Subcutaneous adipose tissue (tissue), 4 donors: ENCODE measurements around the gene ANKS1A. TPM values are rescaled to one million over a fixed set of nuclear protein-coding genes. Genes with fewer than 3 reads are reported as not detected.

Source experiments
- total RNA-seq, 4 donors: library from RNA; depleted of rRNA; stranded (reverse); fragments of >200 nt; gene quantifications; one replicate each; pipeline ENCODE4 v1.1.0, GENCODE V29; 2016
- TF ChIP-seq, protein P1 (sequence below): fragments of 450-650 bp; IDR thresholded peaks from one replicate; pipeline ENCODE4 v1.5.1; 2016; ENCODE audit warnings: low read depth, mild to moderate bottlenecking, control low read depth, antibody characterized with exemption, moderate library complexity

The ANKS1A gene
- total RNA-seq, 4 donors from 2014 or later, result 11.6 to 31.3 (median 19.2) TPM

DNA sequence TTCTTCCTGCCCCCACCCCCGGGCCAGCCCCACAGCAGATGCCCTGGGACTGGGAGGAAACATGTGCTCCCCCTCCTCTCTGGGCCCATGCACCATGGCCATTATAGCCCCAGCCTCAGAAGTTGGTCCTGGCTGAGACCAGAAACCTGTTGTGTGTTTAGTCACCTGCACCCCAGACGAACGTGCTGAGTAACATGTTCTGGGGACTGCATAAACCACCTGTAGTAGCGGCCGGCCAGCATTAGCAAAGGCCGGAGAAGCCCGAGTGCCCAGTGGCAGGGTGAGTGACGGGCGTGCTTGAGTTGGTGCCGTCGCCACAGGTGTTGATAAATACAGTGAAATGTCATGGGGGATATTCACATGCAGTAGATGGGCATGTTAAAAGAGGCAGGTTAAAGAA lies 178.2 kb downstream of the ANKS1A start:
- TF ChIP-seq, protein P1, sequence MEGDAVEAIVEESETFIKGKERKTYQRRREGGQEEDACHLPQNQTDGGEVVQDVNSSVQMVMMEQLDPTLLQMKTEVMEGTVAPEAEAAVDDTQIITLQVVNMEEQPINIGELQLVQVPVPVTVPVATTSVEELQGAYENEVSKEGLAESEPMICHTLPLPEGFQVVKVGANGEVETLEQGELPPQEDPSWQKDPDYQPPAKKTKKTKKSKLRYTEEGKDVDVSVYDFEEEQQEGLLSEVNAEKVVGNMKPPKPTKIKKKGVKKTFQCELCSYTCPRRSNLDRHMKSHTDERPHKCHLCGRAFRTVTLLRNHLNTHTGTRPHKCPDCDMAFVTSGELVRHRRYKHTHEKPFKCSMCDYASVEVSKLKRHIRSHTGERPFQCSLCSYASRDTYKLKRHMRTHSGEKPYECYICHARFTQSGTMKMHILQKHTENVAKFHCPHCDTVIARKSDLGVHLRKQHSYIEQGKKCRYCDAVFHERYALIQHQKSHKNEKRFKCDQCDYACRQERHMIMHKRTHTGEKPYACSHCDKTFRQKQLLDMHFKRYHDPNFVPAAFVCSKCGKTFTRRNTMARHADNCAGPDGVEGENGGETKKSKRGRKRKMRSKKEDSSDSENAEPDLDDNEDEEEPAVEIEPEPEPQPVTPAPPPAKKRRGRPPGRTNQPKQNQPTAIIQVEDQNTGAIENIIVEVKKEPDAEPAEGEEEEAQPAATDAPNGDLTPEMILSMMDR, result no peak

DNA sequence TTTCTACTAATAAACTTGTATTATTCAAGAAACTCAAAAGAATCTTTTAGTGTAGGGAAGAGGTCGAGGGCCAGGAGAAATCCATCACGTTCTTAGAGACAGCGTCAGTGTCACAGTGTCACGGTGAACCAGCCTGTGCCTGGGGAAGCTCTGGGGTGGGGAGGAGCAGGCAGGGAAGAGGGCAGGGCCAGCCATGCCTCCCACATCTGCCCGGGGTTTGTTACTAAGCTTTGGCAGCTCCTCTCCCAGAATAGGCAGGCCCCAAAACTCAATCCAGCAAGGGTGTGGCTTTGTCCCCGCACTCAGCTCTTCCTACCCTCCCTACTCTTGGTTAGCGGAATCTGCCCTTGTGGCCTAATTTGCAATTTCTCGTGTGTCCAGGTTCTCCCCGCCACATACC lies 179.2 kb downstream of the ANKS1A start:
- TF ChIP-seq, protein P1, result no peak

DNA sequence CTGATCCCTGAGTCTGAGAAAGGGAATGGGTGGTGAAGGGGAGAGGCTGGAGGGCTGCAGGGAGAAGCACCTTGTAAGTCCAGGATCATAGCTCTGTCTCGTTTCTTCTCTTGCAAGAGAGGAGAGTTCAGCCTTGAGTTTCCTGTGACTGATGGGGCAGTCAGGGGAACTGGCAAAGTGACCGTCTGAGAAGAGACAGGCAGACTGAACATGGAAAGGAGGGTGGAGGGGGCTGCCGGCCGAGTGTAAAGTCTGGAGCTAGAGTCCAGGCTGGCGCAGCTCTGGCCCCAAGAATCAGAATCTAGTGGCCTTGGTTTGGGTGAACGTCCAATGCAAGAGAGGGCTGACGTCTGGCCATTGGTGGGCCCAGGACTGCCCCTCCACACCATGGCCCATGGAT lies 179.6 kb downstream of the ANKS1A start:
- TF ChIP-seq, protein P1, result no peak

DNA sequence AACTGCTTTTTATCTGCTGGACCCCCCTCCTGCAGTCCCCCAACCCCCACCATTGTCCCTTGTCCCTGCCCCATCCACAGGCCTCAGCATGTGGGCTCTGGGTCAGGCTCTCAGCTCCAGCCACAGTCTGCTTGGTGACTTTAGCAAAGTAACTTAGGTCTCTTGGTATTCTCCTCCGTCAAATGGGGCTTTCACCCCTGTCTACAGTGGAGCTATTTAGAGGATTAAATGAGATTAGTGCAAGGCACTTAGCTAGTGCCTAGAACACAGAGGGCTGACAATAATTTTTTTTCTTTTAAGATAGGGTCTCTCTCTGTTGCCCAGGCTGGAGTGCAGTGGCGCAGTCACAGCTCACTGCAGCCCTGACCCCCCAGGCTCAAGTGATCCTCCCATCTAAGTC lies 180.2 kb downstream of the ANKS1A start:
- TF ChIP-seq, protein P1, result no peak

DNA sequence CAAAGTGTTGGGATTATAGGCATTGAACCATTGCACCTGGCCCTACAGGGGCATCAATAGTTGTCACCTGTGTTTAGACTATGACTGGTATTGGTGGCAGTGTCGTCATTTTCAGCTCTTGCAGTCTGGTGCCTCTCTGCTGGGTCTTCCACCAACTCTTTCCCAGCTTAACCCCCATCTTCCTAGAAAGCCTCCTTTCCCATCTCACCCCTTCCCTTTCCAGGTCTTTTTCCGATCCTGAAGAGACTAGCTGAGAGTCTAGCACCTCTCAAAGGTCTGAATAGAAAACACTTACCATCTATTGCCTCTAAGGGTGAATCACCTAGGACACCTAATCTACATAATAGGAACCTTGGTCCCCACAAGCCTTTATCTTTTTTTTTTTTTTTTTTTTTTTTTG lies 181.1 kb downstream of the ANKS1A start:
- TF ChIP-seq, protein P1, result no peak

DNA sequence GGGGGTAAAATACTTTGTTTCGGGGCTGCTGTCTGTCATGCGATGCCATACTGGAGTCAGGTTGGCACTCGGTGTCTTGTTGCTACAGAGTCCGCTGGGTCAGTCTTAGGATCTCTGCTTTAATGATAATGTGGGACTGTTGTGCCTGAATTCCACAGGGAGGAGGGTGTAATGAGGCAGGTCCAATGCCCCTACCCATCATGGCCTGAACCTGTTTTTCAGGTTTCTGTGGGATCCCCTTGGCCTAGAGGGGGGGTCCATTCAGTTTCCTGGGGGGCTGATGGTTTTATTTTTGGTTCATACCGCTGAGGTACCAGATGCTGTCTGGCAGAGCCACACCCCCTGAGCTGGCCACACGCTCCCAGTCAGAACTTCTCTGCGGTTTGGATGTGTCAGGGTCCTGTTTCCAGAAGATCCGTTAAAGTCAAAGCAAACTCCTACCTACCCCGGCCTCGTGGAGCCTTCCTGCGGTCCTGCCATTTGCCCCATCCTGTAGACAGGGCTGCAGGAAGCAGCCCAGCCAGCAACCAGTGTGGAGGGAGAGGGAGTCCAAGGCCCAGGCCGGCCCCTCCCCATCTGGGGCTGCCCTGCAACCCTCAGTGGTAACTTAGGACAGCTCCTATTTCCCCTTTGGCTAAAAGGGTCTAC lies 182.4 kb downstream of the ANKS1A start:
- TF ChIP-seq, protein P1, result no peak

DNA sequence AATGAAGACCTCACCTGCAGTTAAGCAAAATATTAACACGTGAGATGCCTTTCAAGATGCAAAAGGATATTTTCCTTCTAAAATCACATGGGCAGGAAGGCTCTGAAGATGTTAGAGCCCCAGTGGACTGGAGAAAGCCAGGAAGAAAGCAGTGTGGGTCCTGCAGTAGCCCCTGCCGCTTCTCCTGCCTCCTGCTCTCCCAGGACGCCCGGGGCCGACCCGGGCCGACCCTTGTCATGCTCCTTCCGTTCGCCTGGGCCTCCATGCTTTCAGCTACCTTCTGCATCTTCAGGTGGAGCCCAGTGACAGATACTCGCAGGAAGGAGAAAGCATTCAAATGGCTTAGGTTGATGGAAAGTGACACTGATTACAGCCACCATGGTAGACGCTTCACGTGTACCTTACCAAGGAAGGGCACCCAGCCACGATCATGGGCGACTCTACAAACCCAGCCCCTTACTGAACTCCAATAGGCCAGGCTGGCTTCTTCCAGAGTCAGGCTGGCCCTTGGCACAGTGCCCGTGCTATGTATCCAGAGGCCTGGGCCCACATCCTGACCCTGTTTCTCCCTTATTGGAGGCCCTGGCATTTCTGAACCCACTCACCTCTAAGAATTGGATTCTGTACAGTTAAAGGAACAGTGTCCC lies 183.1 kb downstream of the ANKS1A start:
- TF ChIP-seq, protein P1, result no peak
